K562 (cell line): ENCODE data around the gene MRPS26. TPM values are rescaled to one million over a fixed set of nuclear protein-coding genes. Genes with fewer than 3 reads are reported as not detected.

Experiments used
- ADNP ChIP-seq: fragments of 200-800 bp; sonication (Bioruptor generic); IDR thresholded peaks from 2 replicates; pipeline ENCODE4 v1.6.1; 2016; ENCODE audit warnings: missing genetic modification characterization, missing compliant biosample characterization
- ARID1B ChIP-seq: fragments of 450-650 bp; IDR thresholded peaks from 2 replicates; pipeline ENCODE4 v1.6.1; 2016; ENCODE audit warnings: antibody characterized with exemption, mild to moderate bottlenecking, inconsistent platforms
- BCL6 ChIP-seq: fragments of 250-450 bp; sonication (Bioruptor Pico); IDR thresholded peaks from 2 replicates; pipeline ENCODE4 v1.4.0; 2020
- DMBX1 ChIP-seq: fragments of 250-450 bp; sonication (Bioruptor Pico); IDR thresholded peaks from 2 replicates; pipeline ENCODE4 v1.8.0; 2022; ENCODE audit warnings: inconsistent platforms, mild to moderate bottlenecking, moderate library complexity, borderline replicate concordance
- FOXM1 ChIP-seq, 2 experiments: fragments of 450-650 bp in 1 of 2; sonication (generic) in 1 of 2; formaldehyde crosslinking in 1 of 2; IDR thresholded peaks; 2 replicates each; pipeline versions ENCODE4 v1.6.1 to v1.9.0; 2017 to 2022; ENCODE audit warnings: low read depth in 2 of 2, mild to moderate bottlenecking in 2 of 2, missing genetic modification reagents in 1 of 2, moderate library complexity in 1 of 2
- HDAC2 ChIP-seq: fragments of 450-650 bp; IDR thresholded peaks from 2 replicates; pipeline ENCODE4 v1.6.1; 2016; ENCODE audit warnings: mild to moderate bottlenecking
- HNRNPUL1 ChIP-seq: fragments of 200-400 bp; formaldehyde crosslinking; IDR thresholded peaks from 2 replicates; pipeline ENCODE4 v1.6.1; 2017; ENCODE audit warnings: low read length
- LCOR ChIP-seq: sonication (generic); formaldehyde crosslinking; IDR thresholded peaks from 2 replicates; pipeline ENCODE4 v1.8.0; 2022; ENCODE audit warnings: mild to moderate bottlenecking, missing genetic modification reagents
- NRF1 ChIP-seq, 2 experiments: fragments of 450-650 bp; IDR thresholded peaks in 1 of 2; conservative IDR thresholded peaks in 1 of 2; 2 replicates each; pipeline ENCODE4 v1.6.1; 2014; ENCODE audit warnings: mild to moderate bottlenecking in 2 of 2
- PHF21A ChIP-seq: fragments of 450-650 bp; IDR thresholded peaks from 2 replicates; pipeline ENCODE4 v1.6.1; 2017; ENCODE audit warnings: low read depth, borderline replicate concordance
- SOX6 ChIP-seq: fragments of 450-650 bp; IDR thresholded peaks from 2 replicates; pipeline ENCODE4 v1.6.1; 2014; ENCODE audit warnings: mild to moderate bottlenecking
- polyA plus RNA-seq, 8 experiments: library from polyadenylated mRNA; depleted of rRNA in 4 of 8; stranded (reverse) in 5 of 8; unstranded in 3 of 8; fragments of >200 nt; fragmentation: Nextera tagmentation in 2 of 8; fragmentation: Illumina TruSeq in 1 of 8; extraction: Ambion mirVana in 2 of 8; extraction: Trizol in 1 of 8; gene quantifications; 2 replicates each; pipeline versions ENCODE4 v1.2.1 to v1.2.3, GENCODE V29; 2011 to 2014; ENCODE audit warnings: inconsistent platforms in 1 of 8, missing spikeins in 1 of 8
- total RNA-seq, 7 experiments: library from RNA; depleted of rRNA in 6 of 7; stranded (reverse); fragments of >200 nt in 6 of 7; fragmentation: Illumina TruSeq in 2 of 7; extraction: Trizol in 2 of 7; gene quantifications; 2 replicates each; pipeline versions ENCODE4 v1.2.1 to v1.2.3, GENCODE V29; 2011 to 2021; ENCODE audit warnings: low replicate concordance in 1 of 7
- TF ChIP-seq, protein P1 (sequence below): fragments of 450-650 bp; IDR thresholded peaks from 2 replicates; pipeline ENCODE4 v1.6.1; 2016
- TF ChIP-seq, protein P2 (sequence below): fragments of 450-650 bp; IDR thresholded peaks from 2 replicates; pipeline ENCODE4 v1.6.1; 2017; ENCODE audit warnings: mild to moderate bottlenecking, moderate library complexity
- TF ChIP-seq, protein P3 (sequence below), 2 experiments: fragments of 250-450 bp in 1 of 2; fragments of 450-650 bp in 1 of 2; sonication (Bioruptor Pico) in 1 of 2; IDR thresholded peaks; 2 replicates each; pipeline versions ENCODE4 v1.6.1 to v1.8.0; 2016 to 2021; ENCODE audit warnings: mild to moderate bottlenecking in 2 of 2, moderate library complexity in 2 of 2, missing compliant biosample characterization in 1 of 2, missing genetic modification characterization in 1 of 2

The MRPS26 gene
- total and polyA plus RNA-seq, 9 of the 15 experiments (the other 6 are each of a cell fraction or from before 2014, with no cell fraction given), result 2.7 to 70.5 (median 28.8) TPM

DNA sequence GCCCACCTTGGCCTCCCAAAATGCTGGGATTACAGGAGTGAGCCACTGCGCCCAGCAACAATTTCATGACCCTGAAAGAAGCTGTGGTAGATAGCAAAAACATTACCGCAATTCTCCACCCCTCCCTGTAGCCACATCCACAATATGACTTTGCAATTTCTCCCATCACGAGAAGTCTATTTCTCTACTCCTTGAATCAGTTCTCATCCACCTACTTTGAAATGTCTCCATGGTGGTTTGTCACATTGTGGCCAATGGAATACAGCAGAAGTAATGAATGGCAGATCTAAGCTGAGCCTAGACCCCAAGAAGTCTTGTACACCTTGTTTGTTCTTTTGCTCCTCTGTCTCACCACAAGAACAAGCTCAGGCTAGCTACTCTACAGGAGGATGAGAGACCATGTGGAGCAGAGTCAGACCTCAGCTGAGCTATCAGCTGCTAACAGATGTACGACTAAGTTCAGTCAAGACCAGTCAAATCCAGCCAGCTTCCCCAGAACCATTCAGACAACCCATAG lies 31.8 kb downstream of the MRPS26 start (continued):
- TF ChIP-seq, protein P1, sequence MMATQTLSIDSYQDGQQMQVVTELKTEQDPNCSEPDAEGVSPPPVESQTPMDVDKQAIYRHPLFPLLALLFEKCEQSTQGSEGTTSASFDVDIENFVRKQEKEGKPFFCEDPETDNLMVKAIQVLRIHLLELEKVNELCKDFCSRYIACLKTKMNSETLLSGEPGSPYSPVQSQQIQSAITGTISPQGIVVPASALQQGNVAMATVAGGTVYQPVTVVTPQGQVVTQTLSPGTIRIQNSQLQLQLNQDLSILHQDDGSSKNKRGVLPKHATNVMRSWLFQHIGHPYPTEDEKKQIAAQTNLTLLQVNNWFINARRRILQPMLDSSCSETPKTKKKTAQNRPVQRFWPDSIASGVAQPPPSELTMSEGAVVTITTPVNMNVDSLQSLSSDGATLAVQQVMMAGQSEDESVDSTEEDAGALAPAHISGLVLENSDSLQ, result peak; percentile 26
- TF ChIP-seq, protein P2, sequence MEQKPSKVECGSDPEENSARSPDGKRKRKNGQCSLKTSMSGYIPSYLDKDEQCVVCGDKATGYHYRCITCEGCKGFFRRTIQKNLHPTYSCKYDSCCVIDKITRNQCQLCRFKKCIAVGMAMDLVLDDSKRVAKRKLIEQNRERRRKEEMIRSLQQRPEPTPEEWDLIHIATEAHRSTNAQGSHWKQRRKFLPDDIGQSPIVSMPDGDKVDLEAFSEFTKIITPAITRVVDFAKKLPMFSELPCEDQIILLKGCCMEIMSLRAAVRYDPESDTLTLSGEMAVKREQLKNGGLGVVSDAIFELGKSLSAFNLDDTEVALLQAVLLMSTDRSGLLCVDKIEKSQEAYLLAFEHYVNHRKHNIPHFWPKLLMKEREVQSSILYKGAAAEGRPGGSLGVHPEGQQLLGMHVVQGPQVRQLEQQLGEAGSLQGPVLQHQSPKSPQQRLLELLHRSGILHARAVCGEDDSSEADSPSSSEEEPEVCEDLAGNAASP, result no peak
- TF ChIP-seq ARID1B (peak; percentile 87), HNRNPUL1 (no peak), SOX6 (peak; percentile 56), FOXM1 (IDR thresholded peaks at IDR 0.05; ENCODE audit: low read depth) (no peak), FOXM1 (CRISPR knock-in tag; IDR thresholded peaks at IDR 0.05; ENCODE audit: low read depth) (no peak), DMBX1 (CRISPR knock-in tag) (no peak; the same call in 1 of the 2 replicates), PHF21A (no peak), NRF1 (conservative IDR thresholded peaks at IDR 0.05 in 1 of 2, IDR thresholded peaks at IDR 0.05 in 1 of 2) (peak in 1 of 2 experiments; percentile 8; a peak in 1 of 4 replicates), HDAC2 (0 out of 2 replicates have a peak, but pooled peaks have one; percentile 56), LCOR (0 out of 2 replicates have a peak, but pooled peaks have one; percentile 40), BCL6 (CRISPR knock-in tag) (no peak), ADNP (peak; percentile 68)
- TF ChIP-seq, protein P3, sequence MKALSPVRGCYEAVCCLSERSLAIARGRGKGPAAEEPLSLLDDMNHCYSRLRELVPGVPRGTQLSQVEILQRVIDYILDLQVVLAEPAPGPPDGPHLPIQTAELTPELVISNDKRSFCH (CRISPR knock-in tag; IDR thresholded peaks at IDR 0.05), result no peak
- TF ChIP-seq, protein P3 (tag; IDR thresholded peaks at IDR 0.05), result no peak
- TF ChIP-seq, all 486 proteins: peak for 80
